Mesendoderm (in vitro differentiated cells): ENCODE measurements around the gene SMYD3.

Experiments
- DNase-seq: peaks from one replicate; pipeline ENCODE4 v3.0.0; 2013
- H2AK5ac ChIP-seq: 2 replicates; pipeline ENCODE4 v1.6.1; 2013; ENCODE audit warnings: low read length, inconsistent platforms
- H2BK120ac ChIP-seq: 2 replicates; pipeline ENCODE4 v1.6.1; 2013; ENCODE audit warnings: low read depth, mild to moderate bottlenecking, low read length, moderate library complexity, mixed read lengths
- H2BK15ac ChIP-seq: replicated peaks from 2 replicates; pipeline ENCODE4 v1.6.1; 2013; ENCODE audit warnings: low read depth, mild to moderate bottlenecking, moderate library complexity
- H2BK5ac ChIP-seq: 2 replicates; pipeline ENCODE4 v1.6.1; 2013; ENCODE audit warnings: low read length, inconsistent platforms
- H3K18ac ChIP-seq: 2 replicates; pipeline ENCODE4 v1.6.1; 2013; ENCODE audit warnings: mild to moderate bottlenecking, low read length, mixed read lengths
- H3K23ac ChIP-seq: one replicate; pipeline ENCODE4 v1.6.1; 2013; ENCODE audit warnings: low read length
- H3K27ac ChIP-seq: 2 replicates; pipeline ENCODE4 v1.5.1; 2013; ENCODE audit warnings: low read depth, mild to moderate bottlenecking, inconsistent platforms, low read length, moderate library complexity
- H3K27me3 ChIP-seq: 2 replicates; pipeline ENCODE4 v1.6.1; 2013; ENCODE audit warnings: low read length, control low read depth, mild to moderate bottlenecking, inconsistent platforms; ENCODE audit not compliant: insufficient read depth, poor library complexity
- H3K36me3 ChIP-seq: 2 replicates; pipeline ENCODE4 v1.6.1; 2013; ENCODE audit warnings: low read length, inconsistent platforms; ENCODE audit not compliant: control insufficient read depth, insufficient read depth
- H3K4ac ChIP-seq: one replicate; pipeline ENCODE4 v1.6.1; 2013; ENCODE audit warnings: low read depth, mild to moderate bottlenecking, low read length, moderate library complexity
- H3K4me1 ChIP-seq: 2 replicates; pipeline ENCODE4 v1.6.1; 2013; ENCODE audit warnings: low read depth, low read length, inconsistent platforms; ENCODE audit not compliant: control insufficient read depth
- H3K4me2 ChIP-seq: 2 replicates; pipeline ENCODE4 v1.6.1; 2013; ENCODE audit warnings: low read length
- H3K4me3 ChIP-seq: 2 replicates; pipeline ENCODE4 v1.5.1; 2013; ENCODE audit warnings: mild to moderate bottlenecking, low read length
- H3K56ac ChIP-seq: one replicate; pipeline ENCODE4 v1.6.1; 2013; ENCODE audit warnings: low read length
- H3K79me1 ChIP-seq: 2 replicates; pipeline ENCODE4 v1.6.1; 2013; ENCODE audit warnings: low read length, inconsistent platforms
- H3K79me2 ChIP-seq: 2 replicates; pipeline ENCODE4 v1.6.1; 2013; ENCODE audit warnings: mild to moderate bottlenecking, low read length; ENCODE audit not compliant: control insufficient read depth, insufficient read depth
- H3K9ac ChIP-seq: 2 replicates; pipeline ENCODE4 v1.6.1; 2013; ENCODE audit warnings: low read length, inconsistent platforms
- H4K5ac ChIP-seq: one replicate; pipeline ENCODE4 v1.6.1; 2013; ENCODE audit warnings: low read length
- H4K8ac ChIP-seq: one replicate; pipeline ENCODE4 v1.6.1; 2013; ENCODE audit warnings: low read depth, mild to moderate bottlenecking, control low read depth, low read length, moderate library complexity
- WGBS: extraction: QIAGEN DNeasy Blood & Tissue Kit; methylation state at CpG from one replicate; pipeline ENCODE4 v1.1.7; 2013; ENCODE audit warnings: low lambda C conversion rate, missing lambda C conversion rate; ENCODE audit not compliant: insufficient coverage; ENCODE audit errors: extremely low coverage; 5-methylcytosine and 5-hydroxymethylcytosine counted together

The SMYD3 gene

DNA sequence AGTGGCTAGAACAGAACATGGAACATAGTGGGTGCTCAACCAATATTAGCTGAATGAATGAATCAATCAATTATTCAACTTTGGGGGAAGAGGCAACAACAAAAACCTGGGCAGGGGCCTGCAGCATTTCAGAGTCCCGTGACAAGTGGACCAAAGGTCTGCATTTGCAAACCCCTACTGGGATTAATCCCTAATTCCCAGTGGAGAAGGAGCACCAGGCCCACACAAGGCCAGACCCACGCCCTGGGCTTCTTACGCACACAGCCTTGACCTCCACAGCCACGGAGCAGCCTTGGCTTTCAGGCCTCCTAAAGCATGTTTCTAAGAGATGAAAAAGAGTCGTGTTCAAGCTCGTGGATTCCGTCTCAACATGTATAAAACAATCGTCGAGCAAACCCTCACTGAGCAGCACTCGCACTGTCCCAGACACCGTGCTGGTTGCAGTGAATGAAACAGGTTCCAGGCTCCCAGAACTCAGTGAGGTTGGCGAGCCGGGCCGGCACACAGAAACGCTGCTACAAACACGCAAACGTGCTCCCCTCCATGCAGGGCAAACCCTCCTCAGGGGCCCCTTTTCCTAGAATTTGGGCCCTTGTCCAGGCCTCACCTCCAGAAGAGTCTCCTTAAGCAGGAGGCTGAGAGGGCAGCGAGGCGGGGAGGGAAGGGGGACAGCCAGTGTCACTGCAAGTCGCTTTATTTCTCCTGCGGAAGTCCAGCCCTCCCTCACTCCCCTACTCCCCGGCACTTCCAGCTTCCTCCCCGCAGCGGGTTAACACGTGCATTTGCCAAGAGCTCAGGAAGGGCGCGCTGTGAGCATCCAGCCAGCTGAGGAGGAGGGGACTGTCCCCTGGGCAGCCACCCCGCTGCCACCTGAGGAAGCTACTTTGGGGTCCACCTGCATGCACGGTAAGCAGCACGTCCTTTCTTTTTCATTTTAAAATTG is 795.8 kb downstream of the SMYD3 start:
- Histone ChIP-seq H4K8ac (no peak overlapping the region), H2BK5ac (no peak overlapping the region), H3K18ac (no peak overlapping the region), H3K4me2 (no peak overlapping the region), H2AK5ac (no peak overlapping the region), H3K27ac (no peak overlapping the region), H3K79me2 (no peaks in the 10 kb centered on the region), H3K9ac (no peak overlapping the region), H3K4me3 (no peak overlapping the region), H3K23ac (no peak overlapping the region), H3K27me3 (no peaks in the 10 kb centered on the region), H4K5ac (no peak overlapping the region), H3K36me3 (no peaks in the 10 kb centered on the region), H3K4me1 (no peaks in the 10 kb centered on the region), H2BK120ac (no peak overlapping the region), H3K79me1 (no peaks in the 10 kb centered on the region), H2BK15ac (no peak overlapping the region), H3K4ac (no peak overlapping the region), H3K56ac (peak overlapping the region; percentile 20)
- no CpG with 5 or more reads among the region's 30 CpGs for WGBS
- DNase-seq = peak; percentile 60

DNA sequence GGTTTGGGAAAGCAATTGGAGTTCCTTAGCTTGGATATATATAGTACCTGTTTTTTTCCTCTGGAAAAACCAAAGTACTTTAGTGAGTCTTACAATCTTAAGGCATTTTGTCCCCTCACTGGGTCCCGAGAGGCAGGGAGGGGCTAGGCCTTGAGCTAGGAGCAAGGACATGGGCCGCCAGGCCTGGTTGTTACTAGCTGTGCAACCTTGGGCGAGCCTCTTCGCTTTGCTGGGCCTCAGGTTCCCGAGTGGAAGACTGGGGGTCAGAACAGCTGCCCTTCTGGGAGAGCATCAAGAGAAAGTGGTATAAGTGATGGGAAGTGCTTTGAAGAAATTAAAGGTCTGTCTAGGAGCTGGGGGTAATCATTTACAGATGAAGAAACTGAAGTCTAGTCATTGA is 799.1 kb downstream of the SMYD3 start:
- Histone ChIP-seq H3K79me2 (no peaks in the 10 kb centered on the region), H4K5ac (no peak overlapping the region), H3K4me1 (no peaks in the 10 kb centered on the region), H3K4ac (no peak overlapping the region), H2BK15ac (no peak overlapping the region), H3K27ac (no peak overlapping the region), H3K4me2 (no peak overlapping the region), H2BK5ac (no peak overlapping the region), H3K36me3 (no peaks in the 10 kb centered on the region), H4K8ac (no peak overlapping the region), H3K18ac (no peak overlapping the region), H3K9ac (no peak overlapping the region), H3K23ac (no peak overlapping the region), H3K27me3 (no peaks in the 10 kb centered on the region), H3K56ac (no peak overlapping the region), H2BK120ac (no peak overlapping the region), H2AK5ac (no peak overlapping the region), H3K79me1 (no peaks in the 10 kb centered on the region), H3K4me3 (no peak overlapping the region)
- WGBS = no CpG with 5 or more reads among the region's 5 CpGs
- no peak for DNase-seq

DNA sequence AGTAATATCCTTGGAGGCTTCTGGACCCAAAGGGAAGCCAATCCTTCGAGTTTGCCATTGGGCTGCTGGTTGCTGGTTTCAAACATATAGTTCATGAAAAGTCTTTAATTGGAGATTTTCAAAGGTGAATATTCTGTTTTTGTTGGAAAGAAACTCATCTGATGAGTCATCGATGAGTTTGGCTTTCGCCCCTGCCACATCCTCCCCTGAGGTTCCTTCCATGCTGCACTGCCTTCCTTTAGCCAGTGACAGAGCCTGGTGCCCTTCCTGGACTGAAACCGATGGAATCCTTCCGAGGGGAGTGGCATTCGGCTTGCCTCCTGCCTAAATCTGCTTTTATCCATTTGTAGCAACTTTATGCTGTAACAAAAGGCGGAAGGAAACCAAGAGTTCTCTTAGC is 802.3 kb downstream of the SMYD3 start:
- no peak for DNase-seq
- WGBS = no CpG with 5 or more reads among the region's 7 CpGs
- H3K36me3 ChIP-seq = no peaks in the 10 kb centered on the region

GRCh38 chr1:245704341-245704740 is 802.7 kb downstream of the SMYD3 start:
- Histone ChIP-seq H3K56ac (no peak overlapping the region), H3K18ac (no peak overlapping the region), H2BK15ac (no peak overlapping the region), H3K4me1 (no peaks in the 10 kb centered on the region), H3K79me2 (no peaks in the 10 kb centered on the region), H3K4me2 (no peak overlapping the region), H3K9ac (no peak overlapping the region), H4K8ac (no peak overlapping the region), H4K5ac (no peak overlapping the region), H3K27ac (no peak overlapping the region), H3K36me3 (no peaks in the 10 kb centered on the region), H3K4ac (no peak overlapping the region), H2BK5ac (no peak overlapping the region), H2BK120ac (no peak overlapping the region), H3K23ac (no peak overlapping the region), H2AK5ac (no peak overlapping the region), H3K79me1 (no peaks in the 10 kb centered on the region), H3K27me3 (no peaks in the 10 kb centered on the region), H3K4me3 (no peak overlapping the region)
- no CpG with 5 or more reads among the region's 6 CpGs for WGBS
- DNase-seq = no peak

More for the DNA sequence above, 802.3 kb downstream of the SMYD3 start:
- H3K27ac ChIP-seq = no peak overlapping the region
- no peak overlapping the region for H2BK15ac ChIP-seq
- H2AK5ac ChIP-seq = no peak overlapping the region
- no peak overlapping the region for H2BK120ac ChIP-seq
- no peak overlapping the region for H3K4me3 ChIP-seq
- no peaks in the 10 kb centered on the region for H3K79me1 ChIP-seq
- no peak overlapping the region for H3K56ac ChIP-seq
- no peaks in the 10 kb centered on the region for H3K27me3 ChIP-seq
- no peak overlapping the region for H3K23ac ChIP-seq
- no peak overlapping the region for H4K8ac ChIP-seq
- no peak overlapping the region for H3K4me2 ChIP-seq
- no peaks in the 10 kb centered on the region for H3K4me1 ChIP-seq
- H4K5ac ChIP-seq = no peak overlapping the region
- no peak overlapping the region for H3K4ac ChIP-seq
- H2BK5ac ChIP-seq = no peak overlapping the region
- no peaks in the 10 kb centered on the region for H3K79me2 ChIP-seq
- no peak overlapping the region for H3K18ac ChIP-seq
- H3K9ac ChIP-seq = no peak overlapping the region

GRCh38 chr1:245702346-245702745 is 804.7 kb downstream of the SMYD3 start:
- H4K8ac ChIP-seq = no peak overlapping the region
- H4K5ac ChIP-seq = no peak overlapping the region
- H3K4me1 ChIP-seq = no peaks in the 10 kb centered on the region
- H3K27me3 ChIP-seq = no peaks in the 10 kb centered on the region
- H3K23ac ChIP-seq = no peak overlapping the region
- no peak overlapping the region for H3K4me3 ChIP-seq
- H3K9ac ChIP-seq = no peak overlapping the region
- no peak overlapping the region for H3K4me2 ChIP-seq
- WGBS = no CpG with 5 or more reads among the region's 13 CpGs
- H2BK120ac ChIP-seq = no peak overlapping the region
- H3K79me1 ChIP-seq = no peaks in the 10 kb centered on the region
- no peak for DNase-seq
- no peak overlapping the region for H2BK5ac ChIP-seq
- H3K79me2 ChIP-seq = no peaks in the 10 kb centered on the region
- H3K27ac ChIP-seq = no peak overlapping the region
- no peak overlapping the region for H3K18ac ChIP-seq
- no peak overlapping the region for H3K4ac ChIP-seq
- no peak overlapping the region for H2AK5ac ChIP-seq
- no peak overlapping the region for H3K56ac ChIP-seq
- H3K36me3 ChIP-seq = no peaks in the 10 kb centered on the region
- no peak overlapping the region for H2BK15ac ChIP-seq
